NCI-H2029 treated with DMSO at 0.1 percent for 48 hours (cell line): ENCODE measurements around the gene CTNNBIP1.

Source experiments
- DNase-seq: peaks from one replicate; lab custom pipeline; 2025; lab: John Stamatoyannopoulos, UW

Gene CTNNBIP1

GRCh38 chr1:9877962-9878361 is 32.1 kb downstream of the CTNNBIP1 start:
- DNase-seq, result no peak

- DNase-seq, result no peak
Observed at GRCh38 chr1:9875636-9876000, 34.5 kb downstream of the CTNNBIP1 start.

- DNase-seq, result peak; percentile 52
Observed at GRCh38 chr1:9874959-9875635, 35.0 kb downstream of the CTNNBIP1 start.

- no peak for DNase-seq
Observed at GRCh38 chr1:9874412-9874811, 35.7 kb downstream of the CTNNBIP1 start.

GRCh38 chr1:9873992-9874391 is 36.1 kb downstream of the CTNNBIP1 start:
- no peak for DNase-seq

DNA sequence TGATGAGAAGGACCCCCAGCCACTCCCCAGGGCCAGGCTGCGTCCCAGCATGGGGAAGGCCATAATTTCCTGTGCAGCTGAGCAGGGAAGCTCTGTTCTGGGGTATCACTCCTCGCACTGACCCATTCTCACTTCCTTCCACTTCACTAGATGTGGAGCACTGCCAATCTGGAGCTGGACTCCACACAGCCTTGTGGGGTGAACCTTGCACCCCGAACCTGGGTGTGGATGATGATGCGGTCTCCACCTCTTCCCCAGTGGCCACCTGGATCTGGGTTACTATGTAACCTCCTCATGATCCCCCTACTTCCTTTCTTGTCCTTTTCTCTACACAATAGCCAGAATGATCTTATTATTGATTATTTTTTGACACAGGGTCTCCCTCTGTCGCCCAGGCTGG is 36.7 kb downstream of the CTNNBIP1 start:
- DNase-seq, result no peak

DNA sequence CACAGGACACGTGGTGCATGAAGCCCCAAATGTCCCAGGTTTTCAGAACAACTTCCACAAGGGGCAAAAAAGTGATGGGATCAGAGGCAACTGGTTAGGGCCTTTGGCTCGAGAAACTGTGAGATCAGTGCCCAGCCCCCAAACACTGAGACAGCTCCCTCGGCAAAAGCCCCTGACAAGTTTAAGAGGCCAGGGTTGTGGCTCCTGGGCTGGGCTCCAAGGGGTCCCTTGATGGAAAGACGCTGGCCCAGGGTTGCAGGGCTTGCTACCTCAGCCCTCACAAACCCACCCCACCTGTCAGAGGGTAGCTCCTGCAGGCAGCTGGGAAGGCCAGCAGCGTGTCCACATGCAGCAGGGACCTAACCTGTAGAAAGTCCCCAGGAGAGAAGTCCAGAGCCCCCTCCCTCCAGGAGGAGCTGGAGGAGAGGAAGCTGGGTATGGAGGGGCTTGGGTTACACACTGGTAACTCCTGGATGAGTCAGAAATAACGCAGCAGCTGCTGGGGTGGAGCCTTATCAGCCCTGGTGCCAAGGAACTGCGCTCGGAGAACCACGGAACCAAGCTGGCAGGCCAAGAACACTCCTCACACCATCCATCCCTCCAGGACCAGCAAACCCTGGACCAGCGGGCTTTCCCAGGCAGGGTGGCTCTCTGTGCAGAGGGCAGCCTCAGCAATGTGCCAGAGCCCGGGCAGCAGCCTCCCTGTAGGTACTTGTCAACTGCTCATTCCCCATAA is 37.5 kb downstream of the CTNNBIP1 start:
- DNase-seq, result no peak

DNA sequence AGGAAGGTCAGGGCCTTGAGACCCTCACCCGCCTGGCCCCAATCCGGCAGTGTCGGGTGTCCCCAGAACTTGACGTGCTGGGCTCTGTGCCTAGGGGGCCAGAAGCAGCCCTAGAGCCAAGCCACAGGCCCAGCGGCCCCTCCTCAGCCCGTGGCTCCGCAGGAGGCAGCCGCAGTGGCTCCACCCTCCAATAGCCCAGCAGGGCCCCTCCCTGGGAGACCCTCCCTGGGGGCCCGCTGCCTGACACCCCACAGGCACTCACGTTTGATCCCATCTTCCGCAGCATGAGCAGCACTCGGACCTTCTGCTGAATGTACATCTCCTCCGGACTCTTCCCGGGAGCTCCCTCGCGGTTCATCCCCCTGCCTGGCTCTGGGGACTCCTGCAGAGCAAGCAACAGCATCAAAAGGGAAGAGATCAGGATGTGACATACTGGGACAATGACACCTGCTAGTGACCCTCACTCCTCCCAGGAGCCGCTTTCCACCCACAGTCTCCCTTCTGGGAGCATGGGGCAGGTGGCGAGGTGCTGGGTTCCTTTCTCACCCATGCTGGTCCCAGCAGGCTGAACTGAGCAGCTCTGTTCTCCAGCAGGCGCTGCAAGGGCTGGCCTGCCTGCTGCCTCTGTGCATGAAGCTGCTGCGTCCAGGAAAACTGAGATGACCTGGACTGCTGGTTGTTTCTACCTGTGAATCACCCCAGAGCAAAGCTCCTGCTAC is 38.2 kb downstream of the CTNNBIP1 start:
- DNase-seq, result no peak

DNA sequence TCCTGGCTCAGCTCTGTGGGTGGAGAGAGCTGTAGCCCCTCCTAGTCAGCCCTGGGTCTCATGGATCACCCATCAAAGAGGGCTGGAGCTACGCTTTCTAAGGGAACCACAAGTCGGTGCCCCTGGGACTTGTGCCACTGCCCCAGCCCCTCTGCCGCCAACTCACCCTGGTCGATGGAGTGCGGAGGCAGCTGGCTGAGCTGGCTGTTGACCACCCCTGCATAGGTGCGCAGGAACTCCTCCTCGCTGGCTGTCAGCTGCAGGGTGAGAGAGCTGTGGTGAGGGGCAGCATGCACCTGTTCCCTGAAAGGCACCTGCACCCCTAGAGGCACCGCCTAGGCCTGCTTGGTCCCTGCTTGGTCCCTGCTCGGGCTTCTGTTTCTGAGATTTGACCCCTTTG is 39.0 kb downstream of the CTNNBIP1 start:
- DNase-seq, result no peak

GRCh38 chr1:9870572-9870971 is 39.5 kb downstream of the CTNNBIP1 start:
- no peak for DNase-seq

- no peak for DNase-seq
Observed at GRCh38 chr1:9869831-9870251, 40.2 kb downstream of the CTNNBIP1 start.

DNA sequence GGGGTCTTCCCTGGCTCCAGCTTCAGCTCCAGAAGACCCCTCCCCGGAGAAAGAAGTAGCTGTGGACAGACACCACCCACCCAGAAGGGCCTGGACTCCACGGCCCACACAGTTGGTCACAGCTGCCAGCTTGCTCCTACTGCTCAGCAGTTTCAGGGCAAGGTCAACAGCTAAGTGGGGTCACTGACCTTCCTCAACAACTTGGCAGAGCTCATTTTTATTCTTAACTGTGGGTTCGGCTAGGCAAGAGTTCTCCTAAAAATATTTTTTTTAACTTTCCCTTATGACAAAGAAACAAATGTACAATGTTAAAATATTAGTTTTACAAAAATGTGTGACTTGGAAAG is 41.9 kb downstream of the CTNNBIP1 start:
- no peak for DNase-seq

DNA sequence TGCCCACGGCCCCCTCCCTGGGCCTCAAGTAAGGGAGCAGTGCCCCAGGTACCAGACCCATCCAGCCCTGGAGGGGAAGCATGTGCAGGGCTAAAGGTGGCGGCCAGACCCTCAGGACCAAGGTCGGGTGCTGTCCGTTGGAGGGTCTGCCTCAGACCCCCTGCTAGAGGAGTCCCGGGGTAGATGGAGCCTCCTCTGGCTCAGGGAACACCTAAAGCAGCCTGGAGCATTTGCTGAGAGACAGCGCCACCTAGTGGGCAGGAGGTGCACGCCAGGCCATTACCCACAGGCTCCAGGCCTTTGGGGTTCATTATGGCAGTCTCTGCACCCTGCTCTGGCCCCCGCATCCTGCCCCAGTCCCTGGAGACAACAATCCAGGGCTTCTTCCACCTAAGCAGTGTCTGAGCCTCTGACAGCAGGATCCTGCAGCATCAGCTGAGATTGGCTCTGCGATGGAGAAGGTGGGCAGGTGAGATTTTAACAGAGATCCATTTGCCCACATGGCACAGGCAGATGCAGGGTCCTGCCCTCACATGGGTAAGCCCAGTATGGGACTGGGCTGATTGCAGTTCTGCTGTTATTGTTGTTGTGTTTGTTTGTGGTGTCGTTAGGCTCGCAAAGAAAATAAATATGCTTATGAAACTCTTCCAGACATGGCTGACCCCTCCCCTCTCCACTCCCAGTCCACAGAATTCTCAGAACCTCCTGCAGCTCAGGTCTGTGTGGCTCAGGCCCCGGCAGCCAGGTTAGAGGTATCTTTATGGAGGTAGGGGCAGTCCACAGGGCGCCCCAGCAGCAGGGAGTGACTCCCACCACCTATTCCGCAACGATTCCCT is 42.4 kb downstream of the CTNNBIP1 start:
- peak; percentile 46 for DNase-seq

- DNase-seq, result no peak
Observed at GRCh38 chr1:9866836-9867235, 43.2 kb downstream of the CTNNBIP1 start.

DNA sequence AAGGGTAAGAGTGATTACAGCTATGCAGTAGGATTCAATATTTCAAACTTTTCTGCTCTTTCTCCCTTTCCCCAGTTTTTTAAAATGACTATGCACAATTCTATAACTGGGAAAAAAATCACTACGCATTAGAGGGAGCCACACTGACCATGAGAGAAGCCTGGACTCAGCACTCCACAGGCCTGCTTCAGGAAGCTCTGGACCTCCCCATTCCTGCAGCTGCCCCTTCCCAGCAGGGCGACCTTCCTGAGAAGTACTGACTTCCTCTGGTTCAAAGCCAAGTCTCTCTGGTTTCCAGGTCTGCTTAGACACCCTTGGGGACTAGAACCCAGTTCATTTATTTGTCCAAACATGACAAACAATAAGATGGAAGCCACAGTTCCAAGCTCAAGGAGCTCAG is 44.3 kb downstream of the CTNNBIP1 start:
- DNase-seq, result peak; percentile 36

DNA sequence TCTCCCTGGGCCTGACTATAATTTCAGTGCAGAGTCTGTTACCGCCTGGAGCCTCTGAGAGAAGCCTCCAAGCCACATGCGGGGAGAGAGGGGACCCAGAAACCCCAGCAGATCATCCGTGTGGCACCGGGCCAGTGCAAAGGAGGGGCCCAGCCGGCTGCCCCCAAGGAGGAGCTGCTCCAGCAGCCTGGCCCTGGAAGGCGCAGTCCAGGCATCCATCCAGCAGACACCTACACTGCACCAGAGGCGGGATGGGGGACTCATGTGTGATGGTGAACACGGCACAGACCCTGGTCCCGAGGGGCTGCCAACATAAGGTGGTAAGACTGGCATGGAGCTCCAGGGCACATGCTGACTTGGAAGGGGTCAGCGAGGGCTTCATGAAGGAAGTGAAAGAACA is 46.7 kb downstream of the CTNNBIP1 start:
- DNase-seq, result no peak

DNA sequence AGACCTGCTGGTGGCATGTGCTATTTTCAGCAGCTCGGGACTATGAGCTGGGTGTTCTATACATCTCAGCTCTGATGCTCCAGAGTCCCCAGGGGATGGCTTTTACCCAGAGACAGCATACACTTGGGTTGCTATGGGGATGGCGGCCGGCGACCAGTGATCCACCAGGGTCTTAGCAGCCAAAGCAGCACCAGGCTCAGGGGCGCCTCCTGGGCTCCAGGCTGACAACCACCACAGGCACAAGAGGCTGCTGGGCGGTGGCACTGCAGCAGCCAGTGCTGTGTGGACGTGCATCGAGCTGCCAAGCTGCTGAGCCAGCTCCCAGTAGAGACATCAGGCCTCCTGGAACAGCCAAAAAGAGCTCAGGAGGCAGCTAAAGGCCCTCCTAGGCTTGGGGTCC is 48.7 kb downstream of the CTNNBIP1 start:
- no peak for DNase-seq

- no peak for DNase-seq
Observed at GRCh38 chr1:9860887-9861286, 49.2 kb downstream of the CTNNBIP1 start.

DNA sequence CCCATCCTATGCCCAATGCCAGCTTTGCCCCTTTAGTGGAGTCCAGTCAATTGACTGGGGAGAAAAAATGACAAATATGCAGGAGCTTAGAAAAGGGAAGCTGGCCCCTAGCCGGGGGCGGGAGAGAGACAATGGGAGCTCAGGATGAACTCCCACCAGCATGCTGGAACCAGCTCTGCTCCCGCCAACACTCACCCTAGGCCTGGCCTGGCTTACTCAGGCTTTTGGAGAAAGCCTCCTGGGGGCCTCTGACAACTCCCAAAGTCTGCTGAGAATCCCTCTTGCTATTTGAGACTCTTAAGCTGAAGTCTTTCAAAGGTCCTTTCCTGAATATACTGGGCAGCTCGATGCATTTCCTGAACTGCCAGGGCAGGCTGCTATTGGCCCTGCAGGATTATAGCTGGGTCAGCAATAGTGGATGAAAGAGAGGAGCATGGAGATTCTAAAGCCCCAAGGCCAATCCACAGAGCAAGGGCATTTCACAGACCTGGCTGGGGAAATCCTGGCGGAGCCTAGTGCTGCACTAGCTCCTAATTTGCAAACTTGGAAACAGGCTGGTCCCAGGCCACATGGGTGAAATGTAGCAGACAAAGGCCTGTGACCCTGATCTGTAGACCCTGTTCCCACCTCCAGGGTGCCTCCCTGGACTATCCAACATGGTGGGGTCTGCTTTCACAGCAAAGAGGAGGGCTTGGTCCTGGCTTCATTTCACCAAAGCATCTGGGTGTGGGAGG is 50.6 kb downstream of the CTNNBIP1 start:
- DNase-seq, result no peak

DNA sequence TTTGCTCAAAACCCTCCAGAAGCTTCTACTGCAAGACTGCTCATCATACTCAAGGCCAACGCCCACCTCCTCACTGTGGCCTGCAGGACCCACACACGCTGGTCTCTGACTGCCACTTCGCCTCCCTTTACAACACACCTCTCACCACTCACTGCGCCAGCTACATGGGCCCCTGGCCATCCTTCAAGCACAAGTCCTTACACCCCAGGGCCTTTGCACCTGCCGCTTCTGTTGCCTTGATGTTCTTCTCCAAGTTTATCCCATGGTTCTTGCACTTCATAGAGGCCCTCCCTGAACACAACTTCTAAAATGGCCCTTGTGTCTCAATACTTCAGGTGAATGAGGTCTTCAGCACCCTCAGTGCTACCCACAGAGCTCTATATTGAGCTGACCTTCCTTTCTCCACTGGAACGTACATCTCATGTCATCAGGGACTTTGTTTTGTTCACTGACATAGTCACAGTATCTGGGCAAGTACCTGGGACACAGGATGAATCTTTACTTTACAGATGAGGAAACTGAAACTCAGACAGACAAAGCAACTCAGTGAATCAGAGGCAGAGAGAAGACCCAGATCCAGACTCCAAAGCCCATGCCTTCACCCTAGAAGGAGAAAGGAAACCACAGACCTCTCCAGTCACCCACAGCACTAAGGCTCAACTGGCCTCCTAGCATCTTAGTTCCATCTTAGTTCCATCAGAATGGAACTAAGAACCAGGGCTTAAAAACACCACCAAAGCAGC is 51.6 kb downstream of the CTNNBIP1 start:
- DNase-seq, result no peak

- no peak for DNase-seq
Observed at GRCh38 chr1:9855186-9855585, 54.9 kb downstream of the CTNNBIP1 start.
